Dermis blood vessel endothelial cell (primary cell): ENCODE measurements around the gene DISC1. TPM values are rescaled to one million over a fixed set of nuclear protein-coding genes. Genes with fewer than 3 reads are reported as not detected.
"Not testable (repeated sequence)": the region's sequence is repeated elsewhere in the genome, so short reads cannot be mapped to it uniquely, and the experiment has no call there.

Source experiments
- DNase-seq: peaks from one replicate; pipeline ENCODE4 v3.0.0; 2010
- total RNA-seq: library from RNA; depleted of rRNA; stranded (reverse); fragments of >200 nt; gene quantifications from 2 replicates; pipeline ENCODE4 v1.2.3, GENCODE V29; 2014

Gene DISC1
- total RNA-seq, 1 donor from 2014 or later = 19.9 TPM

- DNase-seq = no peak
Observed at GRCh38 chr1:231705806-231706760, 79.5 kb downstream of the DISC1 start.

GRCh38 chr1:231706934-231707333, 80.3 kb downstream of the DISC1 start:
- DNase-seq = no peak

GRCh38 chr1:231707407-231707806, 80.8 kb downstream of the DISC1 start:
- DNase-seq = no peak

- no peak for DNase-seq
Observed at GRCh38 chr1:231708394-231708793, 81.8 kb downstream of the DISC1 start.

- DNase-seq = no peak
Observed at GRCh38 chr1:231714440-231714839, 87.8 kb downstream of the DISC1 start.

- no peak for DNase-seq
Observed at GRCh38 chr1:231715816-231716722, 89.5 kb downstream of the DISC1 start.

- no peak for DNase-seq
Observed at GRCh38 chr1:231716879-231717278, 90.3 kb downstream of the DISC1 start.

- DNase-seq = no peak
Observed at GRCh38 chr1:231719485-231720183, 93.0 kb downstream of the DISC1 start.

GRCh38 chr1:231720652-231721325, 94.2 kb downstream of the DISC1 start:
- no peak for DNase-seq

- DNase-seq = no peak
Observed at GRCh38 chr1:231721436-231721835, 94.8 kb downstream of the DISC1 start.

GRCh38 chr1:231722356-231722755, 95.8 kb downstream of the DISC1 start:
- DNase-seq = no peak

- peak; percentile 84 for DNase-seq
Observed at GRCh38 chr1:231723146-231723545, 96.6 kb downstream of the DISC1 start.

GRCh38 chr1:231724041-231724440, 97.5 kb downstream of the DISC1 start:
- peak; percentile 5 for DNase-seq

GRCh38 chr1:231724876-231725647, 98.5 kb downstream of the DISC1 start:
- peak; percentile 68 for DNase-seq

GRCh38 chr1:231727171-231727570, 100.6 kb downstream of the DISC1 start:
- DNase-seq = no peak

GRCh38 chr1:231728987-231729386, 102.4 kb downstream of the DISC1 start:
- DNase-seq = not testable (repeated sequence)

GRCh38 chr1:231729544-231729943, 103.0 kb downstream of the DISC1 start:
- DNase-seq = no peak

GRCh38 chr1:231731268-231731667, 104.7 kb downstream of the DISC1 start:
- no peak for DNase-seq

GRCh38 chr1:231733063-231733462, 106.5 kb downstream of the DISC1 start:
- no peak for DNase-seq

- no peak for DNase-seq
Observed at GRCh38 chr1:231733672-231734071, 107.1 kb downstream of the DISC1 start.

- no peak for DNase-seq
Observed at GRCh38 chr1:231734417-231734816, 107.8 kb downstream of the DISC1 start.
